ENCODE data around the gene HSF2BP. TPM values are rescaled to one million over a fixed set of nuclear protein-coding genes. Genes with fewer than 3 reads are reported as not detected.

The HSF2BP gene
- total RNA-seq, 1 experiment from 2014 or later, result 10.9 TPM

Small RNA genes lying within 50 kb of the gene (microRNA-seq; reads per million reads assigned to microRNA genes)
- not detected for gene MIR6070

Other genes starting within 250 kb of the HSF2BP start
- gene SIK1, start 232.4 kb downstream of the HSF2BP start, total RNA-seq (2022), result 69.4 and 71.5 TPM in 2 replicates
- gene RRP1B, start 72 bp upstream of the HSF2BP start, total RNA-seq (2022), result 49.5 and 52.3 TPM in 2 replicates
- gene PDXK, start 59.6 kb upstream of the HSF2BP start, total RNA-seq (2022), result 275 and 276 TPM in 2 replicates
- 49.9 and 50.0 TPM in 2 replicates for gene CSTB, start 116.8 kb upstream of the HSF2BP start, total RNA-seq (2022)
- 51.6 and 52.8 TPM in 2 replicates for gene RRP1, start 130.1 kb upstream of the HSF2BP start, total RNA-seq (2022)
- gene AGPAT3, start 205.7 kb upstream of the HSF2BP start, total RNA-seq (2022), result 61.8 and 65.5 TPM in 2 replicates

Measured in Caco-2 (cell line).